ENCODE measurements around the gene DYNC2H1. TPM values are rescaled to one million over a fixed set of nuclear protein-coding genes. Genes with fewer than 3 reads are reported as not detected.

The DYNC2H1 gene
- polyA plus RNA-seq, 1 donor (not counting 4 experiments of a cell fraction or from before 2014, with no cell fraction given): 18.5 TPM

DNA sequence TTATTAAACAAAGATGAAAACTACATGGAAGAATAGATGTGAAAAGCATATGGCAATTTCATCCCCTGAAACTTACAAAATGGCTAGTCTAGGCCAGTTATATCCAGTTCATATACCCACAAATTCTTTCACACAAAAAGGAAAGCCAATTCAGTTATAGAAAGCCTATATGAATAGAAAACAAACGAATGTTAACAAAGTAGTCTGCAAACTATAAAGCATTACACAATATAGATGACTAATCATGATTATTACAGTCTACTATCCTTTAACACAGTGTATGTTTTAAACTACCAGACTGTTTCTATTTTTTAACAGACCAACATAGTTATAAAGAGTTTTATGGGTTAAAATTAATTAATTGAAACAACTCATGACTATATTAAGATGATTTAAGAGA, 29.4 kb upstream of the DYNC2H1 start:
- dilution Hi-C loops (cut with MboI; ENCODE audit: extremely low pct_ligation_motif_present, low sequenced_read_pairs): no loop called here
- DNase-seq (ENCODE audit: low read depth, low spot score) (no peak), FAIRE-seq (no peak)
- Histone ChIP-seq H4K20me1 (ENCODE audit: control insufficient read depth, extremely low read depth, insufficient read depth, low read length) (peaks cover 3% of the 10 kb centered on the region), H3K4me3 (ENCODE audit: control insufficient read depth in 2 of 3, extremely low read depth in 1 of 3, insufficient read depth in 2 of 3, low read depth in 1 of 3, low read length in 3 of 3) (no peak overlapping the region), H3K4me2 (ENCODE audit: control insufficient read depth, extremely low read depth, insufficient read depth, low read depth, low read length) (no peak overlapping the region), H2AFZ (ENCODE audit: control insufficient read depth, low read length) (no peak overlapping the region), H3K9me1 (ENCODE audit: control insufficient read depth, extremely low read depth, insufficient read depth, low read length) (no peaks in the 10 kb centered on the region), H3K27ac (ENCODE audit: control insufficient read depth, insufficient read depth, low read length) (peak overlapping the region; percentile 26), H3K79me2 (ENCODE audit: control insufficient read depth, insufficient read depth, low read length) (peaks cover 50% of the 10 kb centered on the region), H3K4me1 (ENCODE audit: control insufficient read depth, extremely low read depth, insufficient read depth, low read length) (no peaks in the 10 kb centered on the region), H3K9ac (ENCODE audit: control insufficient read depth, extremely low read depth, insufficient read depth, low read length) (no peak overlapping the region), H3K27me3 (ENCODE audit: control insufficient read depth, extremely low read depth, insufficient read depth, low read length) (no peaks in the 10 kb centered on the region), H3K36me3 (ENCODE audit: control insufficient read depth in 2 of 2, extremely low read depth in 1 of 2, insufficient read depth in 2 of 2, low read length in 2 of 2) (peaks cover 11 to 19% of the 10 kb centered on the region in 2 experiments), H3K9me3 (ENCODE audit: control insufficient read depth, low read depth, low read length) (no peaks in the 10 kb centered on the region)
- TF ChIP-seq, protein P1, sequence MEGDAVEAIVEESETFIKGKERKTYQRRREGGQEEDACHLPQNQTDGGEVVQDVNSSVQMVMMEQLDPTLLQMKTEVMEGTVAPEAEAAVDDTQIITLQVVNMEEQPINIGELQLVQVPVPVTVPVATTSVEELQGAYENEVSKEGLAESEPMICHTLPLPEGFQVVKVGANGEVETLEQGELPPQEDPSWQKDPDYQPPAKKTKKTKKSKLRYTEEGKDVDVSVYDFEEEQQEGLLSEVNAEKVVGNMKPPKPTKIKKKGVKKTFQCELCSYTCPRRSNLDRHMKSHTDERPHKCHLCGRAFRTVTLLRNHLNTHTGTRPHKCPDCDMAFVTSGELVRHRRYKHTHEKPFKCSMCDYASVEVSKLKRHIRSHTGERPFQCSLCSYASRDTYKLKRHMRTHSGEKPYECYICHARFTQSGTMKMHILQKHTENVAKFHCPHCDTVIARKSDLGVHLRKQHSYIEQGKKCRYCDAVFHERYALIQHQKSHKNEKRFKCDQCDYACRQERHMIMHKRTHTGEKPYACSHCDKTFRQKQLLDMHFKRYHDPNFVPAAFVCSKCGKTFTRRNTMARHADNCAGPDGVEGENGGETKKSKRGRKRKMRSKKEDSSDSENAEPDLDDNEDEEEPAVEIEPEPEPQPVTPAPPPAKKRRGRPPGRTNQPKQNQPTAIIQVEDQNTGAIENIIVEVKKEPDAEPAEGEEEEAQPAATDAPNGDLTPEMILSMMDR (optimal IDR thresholded peaks at IDR 0.05 in 1 of 3, IDR thresholded peaks at IDR 0.05 in 1 of 3, conservative IDR thresholded peaks at IDR 0.05 in 1 of 3; ENCODE audit: extremely low read depth in 1 of 3, insufficient read depth in 2 of 3, low read length in 3 of 3): no peak
- no peak for TF ChIP-seq EZH2 (IDR thresholded peaks at IDR 0.05; ENCODE audit: low read length)

DNA sequence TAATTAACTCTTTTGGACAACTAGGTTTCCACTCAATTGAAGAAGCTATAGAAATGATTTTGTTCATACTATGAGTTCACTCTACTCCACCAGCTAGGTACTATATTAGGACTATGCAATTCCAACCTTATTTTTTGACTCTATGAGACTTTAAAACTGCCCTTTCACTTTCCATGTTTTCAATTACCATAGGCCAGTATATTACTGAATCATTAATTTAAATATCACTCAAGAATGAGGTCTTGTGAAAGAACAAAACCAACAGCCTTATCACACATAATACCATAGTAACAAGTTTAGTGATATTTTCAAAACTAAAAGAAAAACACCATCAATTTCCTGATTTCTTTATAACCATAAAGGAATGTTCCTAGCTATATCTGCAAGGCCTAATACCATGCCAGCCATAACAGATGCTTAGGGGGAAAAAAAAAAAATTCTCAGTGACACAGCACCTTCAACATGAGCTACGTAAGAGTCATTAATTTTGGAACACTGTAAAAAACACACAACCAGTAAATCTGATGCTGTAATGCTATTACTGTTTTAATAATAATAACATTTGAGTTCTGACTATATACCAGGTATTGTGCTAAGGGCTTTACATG, 23.4 kb upstream of the DYNC2H1 start:
- peaks cover 1 to 11% of the 10 kb centered on the region in 2 experiments for H3K36me3 ChIP-seq (ENCODE audit: control insufficient read depth in 2 of 2, extremely low read depth in 1 of 2, insufficient read depth in 2 of 2, low read length in 2 of 2)
- no peaks in the 10 kb centered on the region for H4K20me1 ChIP-seq (ENCODE audit: control insufficient read depth, extremely low read depth, insufficient read depth, low read length)
- H3K27me3 ChIP-seq (ENCODE audit: control insufficient read depth, extremely low read depth, insufficient read depth, low read length): no peaks in the 10 kb centered on the region
- no peaks in the 10 kb centered on the region for H3K9me1 ChIP-seq (ENCODE audit: control insufficient read depth, extremely low read depth, insufficient read depth, low read length)
- H3K4me3 ChIP-seq (ENCODE audit: control insufficient read depth in 2 of 3, extremely low read depth in 1 of 3, insufficient read depth in 2 of 3, low read depth in 1 of 3, low read length in 3 of 3): no peak overlapping the region
- peaks cover 16% of the 10 kb centered on the region for H3K4me1 ChIP-seq (ENCODE audit: control insufficient read depth, extremely low read depth, insufficient read depth, low read length)
- H3K9ac ChIP-seq (ENCODE audit: control insufficient read depth, extremely low read depth, insufficient read depth, low read length): no peak overlapping the region
- H2AFZ ChIP-seq (ENCODE audit: control insufficient read depth, low read length): no peak overlapping the region
- H3K79me2 ChIP-seq (ENCODE audit: control insufficient read depth, insufficient read depth, low read length): peaks cover 79% of the 10 kb centered on the region
- no peaks in the 10 kb centered on the region for H3K9me3 ChIP-seq (ENCODE audit: control insufficient read depth, low read depth, low read length)
- DNase-seq (ENCODE audit: low read depth, low spot score) (no peak), FAIRE-seq (no peak)
- no peak overlapping the region for H3K4me2 ChIP-seq (ENCODE audit: control insufficient read depth, extremely low read depth, insufficient read depth, low read depth, low read length)
- dilution Hi-C loops (cut with MboI; ENCODE audit: extremely low pct_ligation_motif_present, low sequenced_read_pairs): no loop called here
- no peak overlapping the region for H3K27ac ChIP-seq (ENCODE audit: control insufficient read depth, insufficient read depth, low read length)
- TF ChIP-seq EZH2 (IDR thresholded peaks at IDR 0.05; ENCODE audit: low read length): no peak
- TF ChIP-seq, protein P1 (optimal IDR thresholded peaks at IDR 0.05 in 1 of 3, IDR thresholded peaks at IDR 0.05 in 1 of 3, conservative IDR thresholded peaks at IDR 0.05 in 1 of 3; ENCODE audit: extremely low read depth in 1 of 3, insufficient read depth in 2 of 3, low read length in 3 of 3): no peak
